SK-N-SH (cell line): ENCODE results near the gene GPR32. TPM values are rescaled to one million over a fixed set of nuclear protein-coding genes. Genes with fewer than 3 reads are reported as not detected.
"Not testable (repeated sequence)": the region's sequence is repeated elsewhere in the genome, so short reads cannot be mapped to it uniquely, and the experiment has no call there.

ENCODE experiments used
- CTCF ChIA-PET: fragments of 300-600, 350-600 bp; formaldehyde crosslinking; extraction: SDS; loops from one replicate; lab custom pipeline; 2021; lab: Yijun Ruan, JAX
- POLR2A ChIA-PET: fragments of 350-600 bp; sonication (Branson Sonifier 250); formaldehyde crosslinking; extraction: SDS; loops from one replicate; lab custom pipeline; 2020; ENCODE audit warnings: antibody characterized with exemption, inconsistent platforms; lab: Yijun Ruan, JAX
- DNase-seq: peaks from one replicate; pipeline ENCODE4 v3.0.0; 2012
- H2AFZ ChIP-seq: fragments of 200-600 bp; sonication (generic); 2 replicates; pipeline ENCODE4 v1.8.1; 2016; ENCODE audit warnings: antibody characterized with exemption, mild to moderate bottlenecking, low read depth
- H3F3A ChIP-seq: fragments of 200-600 bp; sonication (generic); replicated peaks from 2 replicates; pipeline ENCODE3; 2016; ENCODE audit warnings: antibody characterized with exemption, mild to moderate bottlenecking; ENCODE audit not compliant: insufficient read depth
- H3K27ac ChIP-seq, 2 experiments: fragments of 200-500 bp in 1 of 2; fragments of 200-600 bp in 1 of 2; sonication (Bioruptor generic) in 1 of 2; sonication (generic), shearing (Covaris generic) in 1 of 2; 2 replicates each; pipeline versions ENCODE4 v1.5.1 to v1.6.1; 2014 to 2016; ENCODE audit warnings: low read depth in 2 of 2, inconsistent platforms in 1 of 2, low read length in 1 of 2, mild to moderate bottlenecking in 1 of 2, mixed read lengths in 1 of 2
- H3K27me3 ChIP-seq: fragments of 200-600 bp; sonication (generic), shearing (Covaris generic); 2 replicates; pipeline ENCODE4 v1.6.1; 2016; ENCODE audit warnings: mixed run types; ENCODE audit not compliant: insufficient read depth
- H3K36me3 ChIP-seq, 2 experiments: fragments of 200-500 bp in 1 of 2; fragments of 200-600 bp in 1 of 2; sonication (Bioruptor generic) in 1 of 2; sonication (generic) in 1 of 2; replicated peaks in 1 of 2; 2 replicates each; pipeline versions ENCODE3 to v1.5.1; 2014 to 2016; ENCODE audit warnings: low read length in 1 of 2, mild to moderate bottlenecking in 1 of 2; ENCODE audit not compliant: insufficient read depth in 2 of 2, control insufficient read depth in 1 of 2
- H3K4me1 ChIP-seq, 2 experiments: fragments of 200-500 bp in 1 of 2; fragments of 200-600 bp in 1 of 2; sonication (Bioruptor generic) in 1 of 2; sonication (generic), shearing (Covaris generic) in 1 of 2; 2 replicates each; pipeline versions ENCODE4 v1.5.1 to v1.6.1; 2014 to 2016; ENCODE audit warnings: low read depth in 1 of 2, low read length in 1 of 2, mixed run types in 1 of 2; ENCODE audit not compliant: insufficient read depth in 2 of 2, control insufficient read depth in 1 of 2
- H3K4me2 ChIP-seq: fragments of 200-600 bp; sonication (generic), shearing (Covaris generic); 2 replicates; pipeline ENCODE4 v1.6.1; 2017; ENCODE audit warnings: mixed run types
- H3K4me3 ChIP-seq, 2 experiments: fragments of 200-500 bp in 1 of 2; fragments of 200-600 bp in 1 of 2; sonication (Bioruptor generic) in 1 of 2; sonication (generic), shearing (Covaris generic) in 1 of 2; 2 replicates each; pipeline versions ENCODE4 v1.5.1 to v1.8.1; 2014 to 2016; ENCODE audit warnings: low read depth in 2 of 2, inconsistent platforms in 1 of 2, low read length in 1 of 2, mild to moderate bottlenecking in 1 of 2, mixed read lengths in 1 of 2, moderate library complexity in 1 of 2
- H3K79me2 ChIP-seq: fragments of 200-600 bp; sonication (generic); 2 replicates; pipeline ENCODE4 v1.8.1; 2017; ENCODE audit warnings: mild to moderate bottlenecking; ENCODE audit not compliant: insufficient read depth
- H3K9ac ChIP-seq: fragments of 200-600 bp; sonication (generic); 2 replicates; pipeline ENCODE4 v1.6.1; 2017; ENCODE audit warnings: mixed run types
- H3K9me2 ChIP-seq: fragments of 200-600 bp; sonication (generic); 2 replicates; pipeline ENCODE4 v1.6.1; 2017; ENCODE audit warnings: mixed run types
- H3K9me3 ChIP-seq: fragments of 200-600 bp; sonication (generic); 2 replicates; pipeline ENCODE4 v1.6.1; 2017; ENCODE audit warnings: mixed run types, mild to moderate bottlenecking, moderate library complexity
- H4K20me1 ChIP-seq: fragments of 200-600 bp; sonication (generic); 2 replicates; pipeline ENCODE4 v1.6.1; 2017; ENCODE audit warnings: mild to moderate bottlenecking, mixed run types; ENCODE audit not compliant: insufficient read depth
- ELF1 ChIP-seq: IDR thresholded peaks from 2 replicates; pipeline ENCODE4 v1.4.0; 2012
- EP300 ChIP-seq, 2 experiments: IDR thresholded peaks; 2 replicates each; pipeline versions ENCODE4 v1.4.0 to v1.6.1; 2012; ENCODE audit warnings: borderline replicate concordance in 1 of 2, low read depth in 1 of 2, low read length in 1 of 2
- EZH2phosphoT487 ChIP-seq: fragments of 200-600 bp; sonication (generic); IDR thresholded peaks from 2 replicates; pipeline ENCODE4 v1.6.1; 2017; ENCODE audit warnings: low read depth, mixed run types, mild to moderate bottlenecking, antibody characterized with exemption, moderate library complexity, borderline replicate concordance
- FOSL2 ChIP-seq: IDR thresholded peaks from 2 replicates; pipeline ENCODE4 v1.4.0; 2012; ENCODE audit warnings: low read depth, mild to moderate bottlenecking, moderate library complexity, borderline replicate concordance
- FOXJ3 ChIP-seq: sonication (generic); formaldehyde crosslinking; IDR thresholded peaks from 2 replicates; pipeline ENCODE4 v1.5.1; 2020; ENCODE audit warnings: mild to moderate bottlenecking, missing genetic modification reagents
- JUND ChIP-seq: IDR thresholded peaks from 2 replicates; pipeline ENCODE4 v1.4.0; 2012
- MXI1 ChIP-seq: IDR thresholded peaks from 2 replicates; pipeline ENCODE4 v1.6.1; 2012; ENCODE audit warnings: mild to moderate bottlenecking, low read depth, low read length, improper control_type of control experiment
- POLR2AphosphoS5 ChIP-seq: IDR thresholded peaks from 2 replicates; pipeline ENCODE4 v1.6.1; 2012; ENCODE audit warnings: low read depth, low read length
- RAD21 ChIP-seq: IDR thresholded peaks from 2 replicates; pipeline ENCODE4 v1.6.1; 2012; ENCODE audit warnings: mild to moderate bottlenecking, low read length
- RCOR1 ChIP-seq: fragments of 150-350 bp; IDR thresholded peaks from 2 replicates; pipeline ENCODE4 v1.6.1; 2017; ENCODE audit warnings: antibody characterized with exemption, low read length
- RFX5 ChIP-seq: IDR thresholded peaks from 2 replicates; pipeline ENCODE4 v1.6.1; 2012; ENCODE audit warnings: mild to moderate bottlenecking, improper control_type of control experiment, low read length
- RXRA ChIP-seq: IDR thresholded peaks from 2 replicates; pipeline ENCODE4 v1.4.0; 2012; ENCODE audit warnings: low read depth, mild to moderate bottlenecking, borderline replicate concordance
- TAF1 ChIP-seq: IDR thresholded peaks from 2 replicates; pipeline ENCODE4 v1.6.1; 2012; ENCODE audit warnings: low read depth, mild to moderate bottlenecking, low read length, moderate library complexity, borderline replicate concordance
- TEAD4 ChIP-seq: IDR thresholded peaks from 2 replicates; pipeline ENCODE4 v1.4.0; 2012; ENCODE audit warnings: mild to moderate bottlenecking, borderline replicate concordance; ENCODE audit not compliant: insufficient read depth
- WGBS: methylation state at CpG from one replicate; pipeline ENCODE4 v1.1.6; 2017; ENCODE audit warnings: low lambda C conversion rate; 5-methylcytosine and 5-hydroxymethylcytosine counted together
- polyA plus RNA-seq, 3 experiments: library from polyadenylated mRNA; depleted of rRNA; stranded (reverse); fragments of >200 nt; gene quantifications; 2 replicates each; pipeline ENCODE4 v1.2.3, GENCODE V29; 2012
- TF ChIP-seq, protein P1 (sequence below): fragments of 150-350 bp; IDR thresholded peaks from 2 replicates; pipeline ENCODE4 v1.6.1; 2016; ENCODE audit warnings: mild to moderate bottlenecking, low read depth, low read length
- TF ChIP-seq, protein P2 (sequence below): fragments of 200-600 bp; sonication (generic); IDR thresholded peaks from 2 replicates; pipeline ENCODE4 v1.6.1; 2017; ENCODE audit warnings: antibody characterized with exemption, mild to moderate bottlenecking, moderate library complexity
- TF ChIP-seq, protein P3 (sequence below): IDR thresholded peaks from 2 replicates; pipeline ENCODE4 v1.4.0; 2012; ENCODE audit warnings: low read depth, borderline replicate concordance
- TF ChIP-seq, protein P4 (sequence below): fragments of 150-350 bp; IDR thresholded peaks from 2 replicates; pipeline ENCODE4 v1.6.1; 2017; ENCODE audit warnings: antibody characterized with exemption, low read length, low read depth, borderline replicate concordance

The GPR32 gene
- polyA plus RNA-seq (2012; rRNA removed) = not detected in 2 replicates
- polyA plus RNA-seq (2012; cell fraction: cytosol; rRNA removed) = not detected in 2 replicates
- 0.07 TPM in 1 of 2 replicates, not detected in the other for polyA plus RNA-seq (2012; cell fraction: nucleus; rRNA removed)

- H3K79me2 ChIP-seq, H3K4me1 ChIP-seq, H3K27ac ChIP-seq, H3F3A ChIP-seq, H3K4me3 ChIP-seq, H2AFZ ChIP-seq, CTCF ChIA-PET, DNase-seq, POLR2A ChIA-PET, H3K9me2 ChIP-seq, H3K36me3 ChIP-seq, H4K20me1 ChIP-seq, H3K4me2 ChIP-seq, H3K9me3 ChIP-seq, H3K27me3 ChIP-seq, H3K9ac ChIP-seq: not testable (repeated sequence)
- 8% methylated on average over 2 of the region's 2 CpGs for WGBS
These were observed at the start of gene GPR32 for GRCh38 chr19:50770164-50770563. Gene GPR32, plus strand, starts transcription at chr19:50770464. Its CDS starts 137 bp downstream, at chr19:50770601.

DNA sequence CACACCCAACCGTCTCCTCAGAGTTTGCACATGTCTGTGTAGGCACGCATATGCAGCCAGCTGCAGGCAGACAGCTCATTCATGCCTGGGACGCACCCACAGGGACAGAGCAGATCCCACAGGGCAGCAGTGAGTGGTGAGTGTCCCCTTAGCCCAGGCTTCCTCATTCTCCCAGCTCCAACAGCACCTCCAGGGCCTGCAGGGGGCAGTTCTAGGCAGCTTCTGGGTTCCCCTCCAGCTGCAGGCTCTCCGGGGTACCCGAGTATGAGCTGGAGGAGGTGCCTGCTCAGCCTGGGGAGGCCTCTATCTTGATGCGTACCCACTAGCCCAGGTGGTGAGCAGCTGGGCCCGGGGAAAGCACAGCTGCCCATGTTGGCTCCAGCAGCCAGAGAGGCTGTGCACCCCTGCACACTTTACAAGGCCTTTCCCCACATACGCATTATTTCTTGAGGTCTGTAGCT is 49.3 kb upstream of the GPR32 start:
- Histone ChIP-seq H2AFZ (no peak overlapping the region), H3K9ac (no peak overlapping the region), H3K9me3 (no peaks in the 10 kb centered on the region), H3K4me1 (peaks cover 0 to 16% of the 10 kb centered on the region in 2 experiments; a peak in 1 of 4 replicates), H3K4me3 (no peak overlapping the region), H3K4me2 (no peak overlapping the region), H3K27me3 (no peaks in the 10 kb centered on the region), H3F3A (no peaks in the 10 kb centered on the region), H3K27ac (no peak overlapping the region), H3K36me3 (no peaks in the 10 kb centered on the region), H4K20me1 (no peaks in the 10 kb centered on the region), H3K79me2 (peaks cover 4% of the 10 kb centered on the region; the same call in 1 of the 2 replicates), H3K9me2 (no peaks in the 10 kb centered on the region)
- 59% methylated on average over 5 of the region's 8 CpGs for WGBS
- POLR2A ChIA-PET = interaction anchor here (1.2 kb wide), 1 partner anchor 25 kb away, joined by 5 read pairs; no protein-coding TSS in a partner anchor
- no peak for DNase-seq
- TF ChIP-seq, protein P1, sequence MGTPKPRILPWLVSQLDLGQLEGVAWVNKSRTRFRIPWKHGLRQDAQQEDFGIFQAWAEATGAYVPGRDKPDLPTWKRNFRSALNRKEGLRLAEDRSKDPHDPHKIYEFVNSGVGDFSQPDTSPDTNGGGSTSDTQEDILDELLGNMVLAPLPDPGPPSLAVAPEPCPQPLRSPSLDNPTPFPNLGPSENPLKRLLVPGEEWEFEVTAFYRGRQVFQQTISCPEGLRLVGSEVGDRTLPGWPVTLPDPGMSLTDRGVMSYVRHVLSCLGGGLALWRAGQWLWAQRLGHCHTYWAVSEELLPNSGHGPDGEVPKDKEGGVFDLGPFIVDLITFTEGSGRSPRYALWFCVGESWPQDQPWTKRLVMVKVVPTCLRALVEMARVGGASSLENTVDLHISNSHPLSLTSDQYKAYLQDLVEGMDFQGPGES = no peak
- TF ChIP-seq EP300 (IDR thresholded peaks at IDR 0.05; ENCODE audit: borderline replicate concordance in 1 of 2, low read depth in 1 of 2, low read length in 1 of 2) (no peak), RXRA (no peak), FOSL2 (no peak), EZH2phosphoT487 (no peak), ELF1 (no peak), TEAD4 (no peak), RFX5 (no peak), TAF1 (no peak), MXI1 (no peak), JUND (no peak), FOXJ3 (CRISPR knock-in tag) (no peak), RAD21 (no peak), RCOR1 (no peak), POLR2AphosphoS5 (no peak)
- TF ChIP-seq, protein P2, sequence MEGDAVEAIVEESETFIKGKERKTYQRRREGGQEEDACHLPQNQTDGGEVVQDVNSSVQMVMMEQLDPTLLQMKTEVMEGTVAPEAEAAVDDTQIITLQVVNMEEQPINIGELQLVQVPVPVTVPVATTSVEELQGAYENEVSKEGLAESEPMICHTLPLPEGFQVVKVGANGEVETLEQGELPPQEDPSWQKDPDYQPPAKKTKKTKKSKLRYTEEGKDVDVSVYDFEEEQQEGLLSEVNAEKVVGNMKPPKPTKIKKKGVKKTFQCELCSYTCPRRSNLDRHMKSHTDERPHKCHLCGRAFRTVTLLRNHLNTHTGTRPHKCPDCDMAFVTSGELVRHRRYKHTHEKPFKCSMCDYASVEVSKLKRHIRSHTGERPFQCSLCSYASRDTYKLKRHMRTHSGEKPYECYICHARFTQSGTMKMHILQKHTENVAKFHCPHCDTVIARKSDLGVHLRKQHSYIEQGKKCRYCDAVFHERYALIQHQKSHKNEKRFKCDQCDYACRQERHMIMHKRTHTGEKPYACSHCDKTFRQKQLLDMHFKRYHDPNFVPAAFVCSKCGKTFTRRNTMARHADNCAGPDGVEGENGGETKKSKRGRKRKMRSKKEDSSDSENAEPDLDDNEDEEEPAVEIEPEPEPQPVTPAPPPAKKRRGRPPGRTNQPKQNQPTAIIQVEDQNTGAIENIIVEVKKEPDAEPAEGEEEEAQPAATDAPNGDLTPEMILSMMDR = no peak
- TF ChIP-seq, protein P3, sequence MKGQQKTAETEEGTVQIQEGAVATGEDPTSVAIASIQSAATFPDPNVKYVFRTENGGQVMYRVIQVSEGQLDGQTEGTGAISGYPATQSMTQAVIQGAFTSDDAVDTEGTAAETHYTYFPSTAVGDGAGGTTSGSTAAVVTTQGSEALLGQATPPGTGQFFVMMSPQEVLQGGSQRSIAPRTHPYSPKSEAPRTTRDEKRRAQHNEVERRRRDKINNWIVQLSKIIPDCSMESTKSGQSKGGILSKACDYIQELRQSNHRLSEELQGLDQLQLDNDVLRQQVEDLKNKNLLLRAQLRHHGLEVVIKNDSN = no peak
- TF ChIP-seq, protein P4, sequence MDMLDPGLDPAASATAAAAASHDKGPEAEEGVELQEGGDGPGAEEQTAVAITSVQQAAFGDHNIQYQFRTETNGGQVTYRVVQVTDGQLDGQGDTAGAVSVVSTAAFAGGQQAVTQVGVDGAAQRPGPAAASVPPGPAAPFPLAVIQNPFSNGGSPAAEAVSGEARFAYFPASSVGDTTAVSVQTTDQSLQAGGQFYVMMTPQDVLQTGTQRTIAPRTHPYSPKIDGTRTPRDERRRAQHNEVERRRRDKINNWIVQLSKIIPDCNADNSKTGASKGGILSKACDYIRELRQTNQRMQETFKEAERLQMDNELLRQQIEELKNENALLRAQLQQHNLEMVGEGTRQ = no peak
- CTCF ChIA-PET = interaction anchor here (1.0 to 6.4 kb wide), 5 partner anchors 12 to 164 kb away, joined by 3 to 113 read pairs (median 4); no protein-coding TSS in a partner anchor
